Neutrophil (primary cell): Measurements from ENCODE around the gene CCK.

Source experiments
- H3K27ac ChIP-seq: fragments of 200-600 bp; sonication (generic); 2 replicates; pipeline ENCODE4 v1.5.1; 2016; ENCODE audit warnings: mild to moderate bottlenecking, moderate library complexity
- H3K27me3 ChIP-seq: fragments of 200-600 bp; sonication (generic); 2 replicates; pipeline ENCODE4 v1.6.0; 2016; ENCODE audit warnings: mild to moderate bottlenecking
- H3K36me3 ChIP-seq: fragments of 200-600 bp; sonication (generic); 2 replicates; pipeline ENCODE4 v1.5.1; 2017
- H3K4me1 ChIP-seq, 2 experiments: fragments of 200-600 bp in 1 of 2; sonication (generic) in 1 of 2; 1 replicate in 1 of 2; 2 replicates in 1 of 2; pipeline versions ENCODE4 v1.5.1 to v1.6.1; 2013 to 2016; ENCODE audit warnings: low read depth in 1 of 2, low read length in 1 of 2, mild to moderate bottlenecking in 1 of 2, moderate library complexity in 1 of 2; ENCODE audit not compliant: control insufficient read depth in 1 of 2, insufficient read depth in 1 of 2
- H3K4me3 ChIP-seq, 2 experiments: fragments of 200-600 bp in 1 of 2; sonication (generic) in 1 of 2; 1 replicate in 1 of 2; 2 replicates in 1 of 2; pipeline ENCODE4 v1.5.1; 2013 to 2016; ENCODE audit warnings: low read depth in 1 of 2, low read length in 1 of 2, mild to moderate bottlenecking in 1 of 2, moderate library complexity in 1 of 2
- H3K9me3 ChIP-seq: fragments of 200-600 bp; sonication (generic); 2 replicates; pipeline ENCODE4 v1.5.1; 2016
- TF ChIP-seq, protein P1 (sequence below): fragments of 200-600 bp; sonication (generic); IDR thresholded peaks from 2 replicates; pipeline ENCODE4 v1.5.1; 2016; ENCODE audit warnings: antibody characterized with exemption

Gene CCK

GRCh38 chr3:42257007-42257406 is 9.0 kb downstream of the CCK start:
- Histone ChIP-seq H3K27me3 (peaks cover 81% of the 10 kb centered on the region), H3K9me3 (no peaks in the 10 kb centered on the region), H3K27ac (no peak overlapping the region), H3K36me3 (no peaks in the 10 kb centered on the region), H3K4me1 (no peaks in the 10 kb centered on the region), H3K4me3 (no peak overlapping the region)
- TF ChIP-seq, protein P1, sequence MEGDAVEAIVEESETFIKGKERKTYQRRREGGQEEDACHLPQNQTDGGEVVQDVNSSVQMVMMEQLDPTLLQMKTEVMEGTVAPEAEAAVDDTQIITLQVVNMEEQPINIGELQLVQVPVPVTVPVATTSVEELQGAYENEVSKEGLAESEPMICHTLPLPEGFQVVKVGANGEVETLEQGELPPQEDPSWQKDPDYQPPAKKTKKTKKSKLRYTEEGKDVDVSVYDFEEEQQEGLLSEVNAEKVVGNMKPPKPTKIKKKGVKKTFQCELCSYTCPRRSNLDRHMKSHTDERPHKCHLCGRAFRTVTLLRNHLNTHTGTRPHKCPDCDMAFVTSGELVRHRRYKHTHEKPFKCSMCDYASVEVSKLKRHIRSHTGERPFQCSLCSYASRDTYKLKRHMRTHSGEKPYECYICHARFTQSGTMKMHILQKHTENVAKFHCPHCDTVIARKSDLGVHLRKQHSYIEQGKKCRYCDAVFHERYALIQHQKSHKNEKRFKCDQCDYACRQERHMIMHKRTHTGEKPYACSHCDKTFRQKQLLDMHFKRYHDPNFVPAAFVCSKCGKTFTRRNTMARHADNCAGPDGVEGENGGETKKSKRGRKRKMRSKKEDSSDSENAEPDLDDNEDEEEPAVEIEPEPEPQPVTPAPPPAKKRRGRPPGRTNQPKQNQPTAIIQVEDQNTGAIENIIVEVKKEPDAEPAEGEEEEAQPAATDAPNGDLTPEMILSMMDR = no peak

- Histone ChIP-seq H3K9me3 (no peaks in the 10 kb centered on the region), H3K27ac (no peak overlapping the region), H3K4me3 (no peak overlapping the region), H3K4me1 (no peaks in the 10 kb centered on the region), H3K36me3 (no peaks in the 10 kb centered on the region), H3K27me3 (peaks cover 74% of the 10 kb centered on the region)
- TF ChIP-seq, protein P1 = no peak
These were observed 9.7 kb downstream of the CCK start for GRCh38 chr3:42256135-42256819.

DNA sequence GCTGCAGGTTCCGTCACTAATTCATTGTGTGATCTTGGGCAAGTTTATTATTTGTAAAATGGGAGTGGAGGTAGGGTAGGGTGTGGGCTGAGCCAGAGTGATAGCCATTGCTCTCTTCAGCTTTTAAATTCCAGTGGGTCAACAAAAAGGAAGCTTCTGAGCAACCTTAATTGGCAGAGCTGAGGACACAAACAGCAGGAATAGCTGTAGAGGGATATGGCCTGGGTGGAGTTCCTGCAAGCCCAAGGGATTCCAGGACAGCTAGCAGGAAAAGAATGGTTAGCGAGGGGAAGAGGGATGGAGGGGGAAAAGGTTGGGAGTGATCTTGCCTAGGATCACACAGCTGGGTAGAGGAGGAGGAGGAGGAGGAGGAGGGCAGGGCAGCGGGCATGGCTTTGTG is 11.4 kb downstream of the CCK start:
- TF ChIP-seq, protein P1 = no peak
- Histone ChIP-seq H3K9me3 (no peaks in the 10 kb centered on the region), H3K4me1 (no peaks in the 10 kb centered on the region), H3K4me3 (no peak overlapping the region), H3K27ac (no peak overlapping the region), H3K36me3 (no peaks in the 10 kb centered on the region), H3K27me3 (peaks cover 56% of the 10 kb centered on the region)

- no peak overlapping the region for H3K27ac ChIP-seq
- no peaks in the 10 kb centered on the region for H3K9me3 ChIP-seq
- no peaks in the 10 kb centered on the region for H3K36me3 ChIP-seq
- H3K4me1 ChIP-seq = no peaks in the 10 kb centered on the region
- peaks cover 59% of the 10 kb centered on the region for H3K27me3 ChIP-seq
- TF ChIP-seq, protein P1 = no peak
- H3K4me3 ChIP-seq = no peak overlapping the region
These were observed 15.2 kb downstream of the CCK start for GRCh38 chr3:42250761-42251160.

DNA sequence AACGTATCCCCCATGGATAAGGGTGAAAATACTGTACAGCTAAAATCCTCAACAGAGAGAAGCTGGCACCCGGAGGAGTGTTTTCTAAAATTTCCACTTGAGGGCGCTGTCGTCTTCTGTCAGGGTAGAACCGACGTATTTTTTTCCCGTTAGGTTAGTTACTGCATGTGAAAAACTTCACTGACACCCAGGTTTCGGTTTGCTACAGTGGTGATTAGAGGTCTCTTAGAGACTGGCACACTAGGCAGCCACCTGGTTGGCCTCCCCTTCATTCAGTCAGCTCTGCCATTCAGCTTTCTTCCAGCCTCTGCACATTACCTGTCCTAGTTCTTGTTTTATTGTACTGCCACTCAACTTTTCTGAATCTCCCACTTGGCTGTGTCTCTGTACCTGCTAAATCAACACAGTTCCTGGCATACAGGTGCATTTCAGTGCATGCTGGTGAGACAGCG is 18.4 kb downstream of the CCK start:
- H3K4me3 ChIP-seq = no peak overlapping the region
- no peaks in the 10 kb centered on the region for H3K36me3 ChIP-seq
- H3K9me3 ChIP-seq = no peaks in the 10 kb centered on the region
- H3K27me3 ChIP-seq = peaks cover 34% of the 10 kb centered on the region
- no peaks in the 10 kb centered on the region for H3K4me1 ChIP-seq
- H3K27ac ChIP-seq = no peak overlapping the region
- TF ChIP-seq, protein P1 = no peak
